ENCODE data around the gene SLC13A5.

GRCh38 chr17:6671431-6671830 lies 41.7 kb downstream of the SLC13A5 start:
- TF ChIP-seq CTCF (conservative IDR thresholded peaks at IDR 0.05) (no peak), EZH2 (IDR thresholded peaks at IDR 0.05; ENCODE audit: low read depth) (no peak)
